A549 treated with RU486 at 1 μM for 4 hours (cell line): ENCODE data around the gene CENPB. TPM values are rescaled to one million over a fixed set of nuclear protein-coding genes. Genes with fewer than 3 reads are reported as not detected.

Source experiments
- total RNA-seq: library from RNA; stranded (reverse); fragments of 200-300 nt; extraction: Qiagen RNA extraction; gene quantifications from 5 replicates; pipeline ENCODE4 v1.2.3, GENCODE V29; 2022; ENCODE audit warnings: low read depth

CENPB gene, protein sequence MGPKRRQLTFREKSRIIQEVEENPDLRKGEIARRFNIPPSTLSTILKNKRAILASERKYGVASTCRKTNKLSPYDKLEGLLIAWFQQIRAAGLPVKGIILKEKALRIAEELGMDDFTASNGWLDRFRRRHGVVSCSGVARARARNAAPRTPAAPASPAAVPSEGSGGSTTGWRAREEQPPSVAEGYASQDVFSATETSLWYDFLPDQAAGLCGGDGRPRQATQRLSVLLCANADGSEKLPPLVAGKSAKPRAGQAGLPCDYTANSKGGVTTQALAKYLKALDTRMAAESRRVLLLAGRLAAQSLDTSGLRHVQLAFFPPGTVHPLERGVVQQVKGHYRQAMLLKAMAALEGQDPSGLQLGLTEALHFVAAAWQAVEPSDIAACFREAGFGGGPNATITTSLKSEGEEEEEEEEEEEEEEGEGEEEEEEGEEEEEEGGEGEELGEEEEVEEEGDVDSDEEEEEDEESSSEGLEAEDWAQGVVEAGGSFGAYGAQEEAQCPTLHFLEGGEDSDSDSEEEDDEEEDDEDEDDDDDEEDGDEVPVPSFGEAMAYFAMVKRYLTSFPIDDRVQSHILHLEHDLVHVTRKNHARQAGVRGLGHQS
- total RNA-seq, result 91.1 to 129 TPM (median 119 TPM) in 5 replicates

DNA sequence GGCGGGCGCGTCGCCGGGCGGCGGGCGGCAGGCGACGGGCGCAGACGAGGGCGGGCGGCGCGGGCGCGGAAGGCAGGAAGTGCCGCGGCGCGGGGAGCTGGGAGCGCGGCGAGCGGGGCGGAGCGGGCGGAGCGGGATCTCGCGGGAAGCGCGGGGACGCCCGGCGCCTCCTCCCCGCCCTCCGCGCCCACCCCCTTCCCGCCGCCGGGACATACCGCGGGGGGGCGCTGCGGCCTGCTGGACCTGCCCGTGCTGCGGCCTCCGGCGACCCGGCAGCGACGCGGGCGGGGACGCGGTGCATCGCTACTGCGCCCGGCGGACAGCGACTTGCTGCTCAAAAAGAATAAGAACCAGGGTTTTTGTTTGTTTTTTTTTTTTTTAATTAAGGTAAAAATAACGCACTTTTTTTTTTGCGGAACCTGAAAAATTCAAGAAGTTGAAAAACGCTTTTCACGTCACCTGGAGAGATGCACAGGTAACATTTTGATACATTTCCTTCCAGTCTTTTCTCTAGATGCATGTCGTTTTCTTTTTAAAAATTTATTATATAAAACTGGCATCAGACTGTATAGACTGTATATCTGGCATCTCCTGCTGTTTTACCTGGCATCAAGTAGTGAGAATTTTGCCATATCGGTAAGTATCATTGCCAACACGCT lies at the start of gene CENPB:
TSS of gene CENPB (minus strand) at position 76 of the 659 bp plus-strand sequence. CDS start 257 bp downstream, outside the sequence.

DNA sequence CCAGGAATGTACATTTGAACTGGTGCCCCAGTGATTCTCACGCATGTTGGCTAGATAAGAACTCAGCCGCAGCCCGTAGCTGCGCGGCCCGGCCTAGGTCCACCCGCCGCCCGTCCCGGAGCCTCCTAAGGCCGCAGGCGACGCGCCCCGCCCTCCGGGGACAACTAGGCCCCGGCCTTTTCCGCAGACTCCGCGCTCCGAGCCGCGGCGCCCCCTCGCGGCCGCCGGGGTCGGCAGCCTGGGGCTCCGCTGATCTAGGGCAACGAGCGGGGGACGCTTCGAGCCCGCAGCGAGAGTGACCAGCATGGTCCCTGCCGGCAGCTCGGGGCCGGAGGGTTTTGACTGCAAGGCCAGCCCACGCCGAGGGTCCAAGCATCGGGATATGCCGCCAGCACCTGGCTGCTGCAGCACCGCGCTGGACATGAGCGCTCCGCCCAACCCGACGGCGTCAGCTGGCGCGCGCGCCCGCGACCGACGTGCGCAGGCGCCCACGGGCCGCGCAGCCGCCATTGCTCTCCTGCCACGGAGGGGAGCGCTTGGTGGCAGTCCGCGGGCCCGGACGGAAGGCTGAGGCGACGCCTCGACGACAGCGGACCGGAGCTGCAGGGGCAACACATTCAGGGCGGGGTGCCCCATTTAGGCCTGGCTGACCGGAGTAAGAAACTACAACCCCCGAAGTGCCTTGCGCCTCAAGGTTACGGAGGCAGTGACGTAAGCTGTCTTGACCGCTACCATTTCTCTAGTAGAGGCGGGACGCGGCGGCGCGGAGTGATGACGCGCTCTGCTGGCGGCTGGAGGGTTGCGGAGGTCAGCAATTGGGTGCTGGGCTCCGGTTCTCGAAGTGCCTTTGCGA lies 33.7 kb upstream of the CENPB start, which contains the start of gene AP5S1:
TSS of gene AP5S1 (plus strand) at position 500 of the 853 bp plus-strand sequence. CDS start 1,571 bp downstream, outside the sequence.

DNA sequence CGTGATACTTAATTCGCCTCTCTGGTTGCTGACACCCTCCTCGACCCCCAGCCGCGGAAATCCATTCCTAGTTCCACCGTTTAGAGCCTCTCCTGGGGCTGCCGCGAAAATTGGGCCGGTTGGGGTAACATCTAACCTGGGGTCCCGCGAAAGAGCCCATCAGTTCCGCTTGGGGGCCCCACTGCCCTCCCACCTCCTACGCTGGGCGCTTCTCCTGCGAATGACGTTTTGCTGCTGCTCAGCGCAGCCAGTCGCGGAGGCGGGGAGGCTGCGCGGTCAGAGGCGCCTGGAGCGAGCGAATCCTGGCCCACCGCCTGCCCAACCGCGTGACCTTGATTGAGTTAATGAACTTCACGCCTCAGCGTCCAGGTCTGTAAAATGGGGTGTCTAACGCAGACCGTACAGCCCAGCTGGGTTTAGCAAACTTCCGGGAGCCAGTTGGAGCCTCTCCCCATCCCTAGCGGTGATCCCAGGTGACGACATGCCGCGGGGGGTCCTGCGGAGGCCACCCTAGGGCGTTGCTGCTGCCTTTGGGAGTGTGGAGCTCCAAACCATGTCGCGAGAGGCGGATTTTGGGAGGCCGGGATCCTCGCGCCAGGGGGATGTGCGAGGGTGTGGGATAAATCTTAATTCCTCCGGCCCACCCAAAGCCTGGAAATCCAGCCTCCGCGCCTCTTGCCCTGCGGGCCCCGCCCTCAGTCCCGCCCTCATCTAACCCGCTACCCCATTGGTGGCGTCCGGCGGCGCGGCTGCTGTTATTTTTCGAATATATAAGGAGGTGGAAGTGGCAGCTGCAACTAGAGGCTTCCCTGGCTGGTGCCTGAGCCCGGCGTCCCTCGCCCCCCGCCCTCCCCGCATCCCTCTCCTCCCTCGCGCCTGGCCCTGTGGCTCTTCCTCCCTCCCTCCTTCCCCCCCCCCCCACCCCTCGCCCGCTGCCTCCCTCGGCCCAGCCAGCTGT lies 9.2 kb upstream of the CENPB start, which contains the start of gene CDC25B:
TSS of gene CDC25B (plus strand) at position 800 of the 958 bp plus-strand sequence. CDS start 222 bp downstream, outside the sequence.

DNA sequence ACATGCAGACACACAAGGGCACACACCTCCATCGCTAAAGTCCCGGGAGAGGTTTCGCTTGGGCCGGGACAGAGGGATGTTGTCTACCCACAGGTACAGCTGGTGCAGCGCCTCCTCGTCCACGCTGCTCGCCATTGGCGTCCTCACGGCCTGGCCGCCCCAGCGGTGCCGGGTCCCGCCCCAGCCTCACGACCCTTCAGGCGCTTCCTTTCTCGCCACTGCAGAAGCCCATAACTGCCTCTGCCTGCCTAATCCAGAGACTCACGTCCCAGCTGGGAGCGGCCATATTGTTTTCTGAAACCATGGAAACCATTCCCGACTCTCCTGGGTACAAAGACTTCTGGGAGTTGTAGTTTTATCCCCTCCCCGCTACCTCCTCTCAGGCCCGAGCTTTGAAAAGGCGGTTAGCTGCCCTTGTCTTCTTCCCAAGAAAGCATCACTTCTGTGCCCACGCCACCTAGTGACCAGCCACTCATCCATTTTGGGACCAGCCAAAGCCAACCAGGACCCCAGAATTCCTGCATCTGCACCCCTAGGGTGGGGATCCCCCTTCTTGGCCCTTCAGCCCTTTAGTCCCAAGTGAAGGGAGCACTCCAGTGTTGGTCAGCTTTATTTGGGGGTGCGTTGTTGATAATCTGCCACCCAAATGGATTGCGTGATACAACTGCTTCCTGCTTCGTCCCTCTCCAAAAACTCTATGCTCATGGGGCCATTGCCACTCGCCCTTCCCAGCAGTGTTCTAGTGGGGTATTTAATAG lies 5.2 kb downstream of the CENPB start, which contains the start of gene SPEF1:
TSS of gene SPEF1 (minus strand) at position 296 of the 758 bp plus-strand sequence. CDS start at position 135, 161 bp downstream.

DNA sequence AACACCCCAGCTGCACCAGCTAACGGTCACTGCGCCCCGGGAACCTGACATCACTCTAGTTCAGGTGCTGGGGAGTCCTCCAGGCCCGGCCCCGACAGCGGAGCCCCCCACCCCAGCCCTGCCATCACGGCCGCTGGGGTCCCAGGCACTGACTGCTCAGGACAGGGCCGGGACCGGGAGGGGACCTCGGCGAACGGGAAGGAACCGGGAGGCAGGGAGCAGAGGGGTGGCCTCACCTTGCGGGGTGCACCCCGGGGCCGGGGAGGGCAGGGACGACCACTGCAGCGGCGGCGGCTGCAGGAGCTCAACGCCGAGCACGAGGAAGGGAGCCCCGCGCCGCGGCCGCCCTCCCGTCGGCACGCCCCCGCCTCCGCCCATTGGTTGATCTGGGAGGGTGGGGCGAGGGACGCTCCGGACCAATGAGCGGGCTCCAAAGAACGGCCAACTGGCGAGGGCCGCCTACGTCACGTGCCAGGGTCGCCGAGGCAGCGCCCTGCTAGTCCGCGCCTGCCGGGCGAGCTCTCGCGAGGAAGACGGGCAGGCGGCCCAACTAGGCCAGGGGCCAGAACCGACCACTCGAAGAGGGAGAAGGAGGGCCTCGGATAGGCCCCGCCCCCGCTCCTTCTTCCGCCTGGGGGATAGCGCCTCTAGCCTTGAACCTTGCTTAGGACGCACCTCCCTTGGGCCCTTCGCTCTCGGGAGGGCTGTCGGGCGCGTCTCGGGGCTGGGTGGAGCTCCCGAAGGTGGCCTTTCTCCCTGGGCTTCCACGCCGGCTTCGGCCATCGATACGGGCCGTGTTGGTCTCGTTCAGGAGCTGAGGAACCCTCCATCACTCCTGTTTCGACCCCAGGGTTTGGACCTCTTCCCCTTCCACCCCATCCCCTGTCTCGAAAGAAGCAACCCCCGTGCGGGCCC lies 18.9 kb downstream of the CENPB start, which contains the start of gene ADISSP:
TSS of gene ADISSP (minus strand) at position 327 of the 915 bp plus-strand sequence. CDS start 7,653 bp downstream, outside the sequence.

Other genes starting within 250 kb of the CENPB start
- not detected in 5 replicates for gene GFRA4, start 123.3 kb downstream of the CENPB start, total RNA-seq
- 0.06 TPM in 1 of 5 replicates, not detected in the others for gene ADAM33, start 104.7 kb downstream of the CENPB start, total RNA-seq
- not detected in 5 replicates for gene SIGLEC1, start 74.1 kb downstream of the CENPB start, total RNA-seq
- gene HSPA12B, start 54.1 kb downstream of the CENPB start, total RNA-seq, result 0.29 to 0.43 TPM (median 0.34 TPM) in 5 replicates
- 101 to 169 TPM (median 156 TPM) in 5 replicates for gene ADISSP, start 19.0 kb downstream of the CENPB start, total RNA-seq
- gene SPEF1, start 5.3 kb downstream of the CENPB start, total RNA-seq, result 1.5 to 2.1 TPM (median 2.0 TPM) in 5 replicates
- 171 to 213 TPM (median 207 TPM) in 5 replicates for gene CDC25B, start 9.6 kb upstream of the CENPB start, total RNA-seq
- 14.9 to 20.4 TPM (median 17.8 TPM) in 5 replicates for gene AP5S1, start 33.8 kb upstream of the CENPB start, total RNA-seq
- gene MAVS, start 60.1 kb upstream of the CENPB start, total RNA-seq, result 16.5 to 23.1 TPM (median 20.1 TPM) in 5 replicates
- gene PANK2, start 102.6 kb upstream of the CENPB start, total RNA-seq, result 51.7 to 59.5 TPM (median 57.6 TPM) in 5 replicates
- gene RNF24, start 228.8 kb upstream of the CENPB start, total RNA-seq, result 11.4 to 14.2 TPM (median 12.9 TPM) in 5 replicates